ENCODE data around the gene PBX3.

Gene PBX3

GRCh38 chr9:125805057-125805456 is 57.9 kb downstream of the PBX3 start:
- TF ChIP-seq CTCF (IDR thresholded peaks at IDR 0.05; ENCODE audit: control insufficient read depth, extremely low read depth, insufficient read depth): no peak
- no peak overlapping the region for H3K4me3 ChIP-seq (ENCODE audit: low read depth, low read length)
- no peak for DNase-seq (ENCODE audit: low read depth)

DNA sequence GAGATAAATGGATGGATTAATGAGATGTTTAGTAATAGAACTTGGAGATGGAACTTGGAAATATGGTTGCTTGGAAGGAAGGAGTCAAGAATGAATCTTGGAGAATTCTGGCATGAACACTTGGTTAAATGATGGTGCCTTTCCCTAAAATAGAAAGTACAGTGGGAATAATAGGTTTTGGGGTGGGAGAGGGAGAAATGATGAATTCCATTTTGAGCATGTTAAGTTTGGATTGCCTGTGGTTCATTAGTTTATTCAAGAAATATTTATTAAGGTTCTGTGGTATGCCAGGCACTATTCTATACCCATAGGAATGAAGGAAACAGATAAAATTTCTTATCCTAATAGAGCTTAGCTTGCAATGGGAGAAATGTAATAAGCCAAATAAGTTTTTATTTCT is 58.4 kb downstream of the PBX3 start:
- no peak overlapping the region for H3K4me3 ChIP-seq (ENCODE audit: low read depth, low read length)
- TF ChIP-seq CTCF (IDR thresholded peaks at IDR 0.05; ENCODE audit: control insufficient read depth, extremely low read depth, insufficient read depth): no peak
- no peak for DNase-seq (ENCODE audit: low read depth)

GRCh38 chr9:125807079-125807478 is 59.9 kb downstream of the PBX3 start:
- H3K4me3 ChIP-seq (ENCODE audit: low read depth, low read length): no peak overlapping the region
- no peak for DNase-seq (ENCODE audit: low read depth)
- no peak for TF ChIP-seq CTCF (IDR thresholded peaks at IDR 0.05; ENCODE audit: control insufficient read depth, extremely low read depth, insufficient read depth)

GRCh38 chr9:125810161-125810560 is 63.0 kb downstream of the PBX3 start:
- H3K4me3 ChIP-seq (ENCODE audit: low read depth, low read length): no peak overlapping the region
- no peak for DNase-seq (ENCODE audit: low read depth)
- TF ChIP-seq CTCF (IDR thresholded peaks at IDR 0.05; ENCODE audit: control insufficient read depth, extremely low read depth, insufficient read depth): no peak

DNA sequence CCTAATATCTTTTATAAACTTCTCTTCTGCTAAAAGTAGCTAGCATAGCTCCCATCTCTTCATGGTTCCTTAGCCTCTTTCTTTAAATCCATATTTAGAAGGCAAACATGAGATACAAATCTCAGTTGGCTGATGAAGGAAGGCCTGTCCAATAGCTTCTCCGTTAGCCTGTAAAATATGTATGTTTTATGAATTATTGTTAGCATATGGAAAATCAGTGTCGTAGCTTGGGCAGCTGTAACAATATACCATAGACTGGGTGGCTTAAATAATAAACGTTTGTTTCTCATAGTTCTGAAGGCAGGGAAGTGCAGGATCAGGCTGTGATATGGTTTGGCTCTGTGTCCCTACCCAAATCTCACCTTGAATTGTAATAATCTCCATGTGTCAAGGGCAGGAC is 63.8 kb downstream of the PBX3 start:
- no peak for DNase-seq (ENCODE audit: low read depth)
- no peak overlapping the region for H3K4me3 ChIP-seq (ENCODE audit: low read depth, low read length)
- TF ChIP-seq CTCF (IDR thresholded peaks at IDR 0.05; ENCODE audit: control insufficient read depth, extremely low read depth, insufficient read depth): no peak

- H3K4me3 ChIP-seq (ENCODE audit: low read depth, low read length): no peak overlapping the region
- no peak for TF ChIP-seq CTCF (IDR thresholded peaks at IDR 0.05; ENCODE audit: control insufficient read depth, extremely low read depth, insufficient read depth)
- DNase-seq (ENCODE audit: low read depth): no peak
These were observed 65.2 kb downstream of the PBX3 start for GRCh38 chr9:125812403-125812802.

- no peak for DNase-seq (ENCODE audit: low read depth)
- no peak overlapping the region for H3K4me3 ChIP-seq (ENCODE audit: low read depth, low read length)
- no peak for TF ChIP-seq CTCF (IDR thresholded peaks at IDR 0.05; ENCODE audit: control insufficient read depth, extremely low read depth, insufficient read depth)
These were observed 68.4 kb downstream of the PBX3 start for GRCh38 chr9:125815568-125815967.
